SK-N-SH (cell line): ENCODE data around the gene RELB. TPM values are rescaled to one million over a fixed set of nuclear protein-coding genes. Genes with fewer than 3 reads are reported as not detected.
A peak's percentile ranks its signal among the peaks of the same experiment; 100 is the strongest.

Experiments
- CTCF ChIA-PET: fragments of 300-600, 350-600 bp; formaldehyde crosslinking; extraction: SDS; loops from one replicate; lab custom pipeline; 2021; lab: Yijun Ruan, JAX
- POLR2A ChIA-PET: fragments of 350-600 bp; sonication (Branson Sonifier 250); formaldehyde crosslinking; extraction: SDS; loops from one replicate; lab custom pipeline; 2020; ENCODE audit warnings: antibody characterized with exemption, inconsistent platforms; lab: Yijun Ruan, JAX
- DNase-seq: peaks from one replicate; pipeline ENCODE4 v3.0.0; 2012
- H2AFZ ChIP-seq: fragments of 200-600 bp; sonication (generic); 2 replicates; pipeline ENCODE4 v1.8.1; 2016; ENCODE audit warnings: antibody characterized with exemption, mild to moderate bottlenecking, low read depth
- H3F3A ChIP-seq: fragments of 200-600 bp; sonication (generic); replicated peaks from 2 replicates; pipeline ENCODE3; 2016; ENCODE audit warnings: antibody characterized with exemption, mild to moderate bottlenecking; ENCODE audit not compliant: insufficient read depth
- H3K27ac ChIP-seq, 2 experiments: fragments of 200-500 bp in 1 of 2; fragments of 200-600 bp in 1 of 2; sonication (Bioruptor generic) in 1 of 2; sonication (generic), shearing (Covaris generic) in 1 of 2; 2 replicates each; pipeline versions ENCODE4 v1.5.1 to v1.6.1; 2014 to 2016; ENCODE audit warnings: low read depth in 2 of 2, inconsistent platforms in 1 of 2, low read length in 1 of 2, mild to moderate bottlenecking in 1 of 2, mixed read lengths in 1 of 2
- H3K27me3 ChIP-seq: fragments of 200-600 bp; sonication (generic), shearing (Covaris generic); 2 replicates; pipeline ENCODE4 v1.6.1; 2016; ENCODE audit warnings: mixed run types; ENCODE audit not compliant: insufficient read depth
- H3K36me3 ChIP-seq, 2 experiments: fragments of 200-500 bp in 1 of 2; fragments of 200-600 bp in 1 of 2; sonication (Bioruptor generic) in 1 of 2; sonication (generic) in 1 of 2; replicated peaks in 1 of 2; 2 replicates each; pipeline versions ENCODE3 to v1.5.1; 2014 to 2016; ENCODE audit warnings: low read length in 1 of 2, mild to moderate bottlenecking in 1 of 2; ENCODE audit not compliant: insufficient read depth in 2 of 2, control insufficient read depth in 1 of 2
- H3K4me1 ChIP-seq, 2 experiments: fragments of 200-500 bp in 1 of 2; fragments of 200-600 bp in 1 of 2; sonication (Bioruptor generic) in 1 of 2; sonication (generic), shearing (Covaris generic) in 1 of 2; 2 replicates each; pipeline versions ENCODE4 v1.5.1 to v1.6.1; 2014 to 2016; ENCODE audit warnings: low read depth in 1 of 2, low read length in 1 of 2, mixed run types in 1 of 2; ENCODE audit not compliant: insufficient read depth in 2 of 2, control insufficient read depth in 1 of 2
- H3K4me2 ChIP-seq: fragments of 200-600 bp; sonication (generic), shearing (Covaris generic); 2 replicates; pipeline ENCODE4 v1.6.1; 2017; ENCODE audit warnings: mixed run types
- H3K4me3 ChIP-seq, 2 experiments: fragments of 200-500 bp in 1 of 2; fragments of 200-600 bp in 1 of 2; sonication (Bioruptor generic) in 1 of 2; sonication (generic), shearing (Covaris generic) in 1 of 2; 2 replicates each; pipeline versions ENCODE4 v1.5.1 to v1.8.1; 2014 to 2016; ENCODE audit warnings: low read depth in 2 of 2, inconsistent platforms in 1 of 2, low read length in 1 of 2, mild to moderate bottlenecking in 1 of 2, mixed read lengths in 1 of 2, moderate library complexity in 1 of 2
- H3K79me2 ChIP-seq: fragments of 200-600 bp; sonication (generic); 2 replicates; pipeline ENCODE4 v1.8.1; 2017; ENCODE audit warnings: mild to moderate bottlenecking; ENCODE audit not compliant: insufficient read depth
- H3K9ac ChIP-seq: fragments of 200-600 bp; sonication (generic); 2 replicates; pipeline ENCODE4 v1.6.1; 2017; ENCODE audit warnings: mixed run types
- H3K9me2 ChIP-seq: fragments of 200-600 bp; sonication (generic); 2 replicates; pipeline ENCODE4 v1.6.1; 2017; ENCODE audit warnings: mixed run types
- H3K9me3 ChIP-seq: fragments of 200-600 bp; sonication (generic); 2 replicates; pipeline ENCODE4 v1.6.1; 2017; ENCODE audit warnings: mixed run types, mild to moderate bottlenecking, moderate library complexity
- H4K20me1 ChIP-seq: fragments of 200-600 bp; sonication (generic); 2 replicates; pipeline ENCODE4 v1.6.1; 2017; ENCODE audit warnings: mild to moderate bottlenecking, mixed run types; ENCODE audit not compliant: insufficient read depth
- CTCF ChIP-seq: fragments of 200-600 bp; sonication (generic); IDR thresholded peaks from 2 replicates; pipeline ENCODE4 v1.6.1; 2017; ENCODE audit warnings: antibody characterized with exemption, mild to moderate bottlenecking, moderate library complexity
- NFIC ChIP-seq: IDR thresholded peaks from 2 replicates; pipeline ENCODE4 v1.4.0; 2012; ENCODE audit warnings: borderline replicate concordance
- SMC3 ChIP-seq: IDR thresholded peaks from 2 replicates; pipeline ENCODE4 v1.6.1; 2012; ENCODE audit warnings: low read depth, low read length, improper control_type of control experiment
- WGBS: methylation state at CpG from one replicate; pipeline ENCODE4 v1.1.6; 2017; ENCODE audit warnings: low lambda C conversion rate; 5-methylcytosine and 5-hydroxymethylcytosine counted together
- polyA plus RNA-seq, 3 experiments: library from polyadenylated mRNA; depleted of rRNA; stranded (reverse); fragments of >200 nt; gene quantifications; 2 replicates each; pipeline ENCODE4 v1.2.3, GENCODE V29; 2012

RELB gene
- polyA plus RNA-seq, 1 of the 3 experiments (the other 2 are of a cell fraction): 12.6 TPM

- peaks cover 5 to 6% of the 10 kb centered on the region in 2 experiments for H3K36me3 ChIP-seq
- no peak within 1 kb of the TSS for H3K27ac ChIP-seq
- 69% methylated on average over 70 of the region's 81 CpGs for WGBS
- H2AFZ ChIP-seq: peak within 1 kb of the TSS; percentile 59; the same call in 1 of the 2 replicates
- H3F3A ChIP-seq: peaks cover 8% of the 10 kb centered on the region
- no peaks in the 10 kb centered on the region for H3K9me3 ChIP-seq
- no peak within 1 kb of the TSS for H3K4me2 ChIP-seq
- ChIA-PET CTCF (no interaction called here), POLR2A (no interaction called here)
- TF ChIP-seq NFIC (no peak), SMC3 (no peak)
- no peak for DNase-seq
- H3K9me2 ChIP-seq: no peaks in the 10 kb centered on the region
- no peak within 1 kb of the TSS for H3K4me3 ChIP-seq
- no peaks in the 10 kb centered on the region for H3K27me3 ChIP-seq
- no peak within 1 kb of the TSS for H3K9ac ChIP-seq
- peaks cover 0 to 9% of the 10 kb centered on the region in 2 experiments; a peak in 1 of 4 replicates for H3K4me1 ChIP-seq
- no peaks in the 10 kb centered on the region for H4K20me1 ChIP-seq
- peaks cover 22% of the 10 kb centered on the region for H3K79me2 ChIP-seq
Measured at GRCh38 chr19:45076029-45076850, 75.0 kb downstream of the RELB start, which contains the start of gene ZNF296. TSS of gene ZNF296 (minus strand) at chr19:45076478. CDS start at chr19:45076373, 105 bp downstream.

- ChIA-PET POLR2A (no interaction called here), CTCF (interaction anchor here (0.6 to 1.8 kb wide), 2 partner anchors 17 to 64 kb away, joined by 3 to 9 read pairs; no protein-coding TSS in a partner anchor)
- Histone ChIP-seq H4K20me1 (no peaks in the 10 kb centered on the region), H3K36me3 (peaks cover 2 to 6% of the 10 kb centered on the region in 2 experiments), H3K4me2 (no peak overlapping the region), H3K4me3 (no peak overlapping the region), H3K4me1 (peaks cover 0 to 9% of the 10 kb centered on the region in 2 experiments; a peak in 1 of 4 replicates), H3F3A (peaks cover 8% of the 10 kb centered on the region), H3K9me2 (no peaks in the 10 kb centered on the region), H3K27me3 (no peaks in the 10 kb centered on the region), H2AFZ (peak overlapping the region; percentile 59; the same call in 1 of the 2 replicates), H3K79me2 (peaks cover 30% of the 10 kb centered on the region), H3K9ac (no peak overlapping the region), H3K27ac (no peak overlapping the region), H3K9me3 (no peaks in the 10 kb centered on the region)
- no peak for TF ChIP-seq CTCF
- WGBS: 89% methylated on average over 15 of the region's 15 CpGs
- DNase-seq: no peak
Measured at GRCh38 chr19:45076851-45077730, 75.8 kb downstream of the RELB start.
